Skin of body (tissue), 3 donors: ENCODE measurements around the gene MAP10. TPM values are rescaled to one million over a fixed set of nuclear protein-coding genes. Genes with fewer than 3 reads are reported as not detected.

Experiments used
- DNase-seq: peaks from one replicate; lab custom pipeline; 2025; lab: John Stamatoyannopoulos, UW
- small RNA-seq: library from RNA; depleted of rRNA; stranded (forward); fragments of <200 nt; gene quantifications from one replicate; pipeline ENCODE3, GENCODE V24; 2014; ENCODE audit warnings: low replicate concordance
- total RNA-seq: library from RNA; depleted of rRNA; stranded (reverse); fragments of >200 nt; gene quantifications from one replicate; pipeline ENCODE4 v1.2.3, GENCODE V29; 2014

Gene MAP10
- total RNA-seq, 1 donor from 2014 or later, result 2.4 TPM

- DNase-seq, result peak; percentile 67
Measured at GRCh38 chr1:232853994-232854797, 49.0 kb downstream of the MAP10 start.

- DNase-seq, result no peak
Measured at GRCh38 chr1:232854798-232855159, 49.6 kb downstream of the MAP10 start.

DNA sequence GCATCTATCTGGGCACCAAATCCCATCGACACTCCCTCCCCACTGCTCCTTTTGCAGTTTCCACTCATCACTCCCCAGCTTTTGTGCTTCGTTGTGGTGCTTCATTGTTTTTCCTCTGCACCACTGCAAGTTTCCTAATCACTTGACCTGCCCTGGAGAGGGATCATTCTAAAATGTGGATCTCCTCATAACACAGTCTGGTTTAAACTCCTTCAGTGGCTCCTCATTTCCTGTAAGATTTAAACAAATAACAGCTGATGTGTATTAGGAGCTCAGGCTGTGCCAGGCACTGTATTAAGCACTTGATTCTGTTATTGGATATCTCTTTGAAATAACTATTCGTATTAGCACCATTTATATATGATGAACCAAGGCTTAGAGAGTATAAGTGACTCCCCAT lies 51.3 kb downstream of the MAP10 start:
- no peak for DNase-seq

Small RNA genes lying within 50 kb of the gene (small RNA-seq; reads per million reads assigned to genes)
- 0.12 reads per million for gene RNU1-74P

Other genes starting within 250 kb of the MAP10 start
- gene SIPA1L2, start 175.3 kb upstream of the MAP10 start, total RNA-seq, result 30.8 TPM
- gene NTPCR, start 145.2 kb downstream of the MAP10 start, total RNA-seq, result 11.4 TPM